ENCODE results near the gene HCRTR1.
A peak's percentile ranks its signal among the peaks of the same experiment; 100 is the strongest.

Gene HCRTR1

DNA sequence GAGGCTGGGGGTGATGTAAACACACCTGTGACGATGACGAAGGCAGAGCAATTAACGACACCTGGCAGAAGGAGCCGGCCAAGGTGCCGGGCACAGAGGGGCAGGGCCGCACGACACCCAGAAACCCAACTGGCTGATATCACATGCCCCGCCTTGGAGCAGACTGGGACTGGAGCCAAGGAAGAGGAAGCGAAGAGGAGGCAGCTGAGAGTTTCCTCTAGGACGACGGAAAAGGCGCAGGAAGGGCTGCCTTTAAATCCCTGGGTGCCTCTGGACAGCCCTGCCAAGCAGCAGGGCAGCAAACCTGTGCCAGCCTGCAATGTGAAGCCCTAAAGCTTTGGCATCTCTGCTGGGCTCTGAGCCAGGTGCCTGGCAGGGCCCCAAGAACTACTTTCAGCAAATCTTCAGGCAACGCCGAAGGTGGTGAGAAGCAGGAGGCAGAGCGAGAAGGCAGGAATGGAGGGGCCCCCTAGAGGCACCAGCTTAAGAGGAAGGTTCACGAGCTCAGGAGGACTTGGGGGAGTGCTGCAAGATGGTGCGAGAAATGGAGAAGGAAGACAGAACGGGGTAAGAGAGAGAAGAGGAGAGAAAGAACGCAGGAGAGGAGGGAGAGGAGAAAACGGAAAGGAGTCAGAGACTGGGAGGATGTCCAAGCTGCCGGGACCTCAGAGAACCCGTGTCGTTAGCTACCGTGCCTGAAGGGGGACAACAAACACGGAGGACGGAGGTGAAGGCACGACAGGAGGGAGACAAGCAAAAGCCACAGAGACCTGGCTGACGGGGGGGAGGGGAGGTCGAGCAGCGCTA, 52.5 kb downstream of the HCRTR1 start:
- DNase-seq: no peak

DNA sequence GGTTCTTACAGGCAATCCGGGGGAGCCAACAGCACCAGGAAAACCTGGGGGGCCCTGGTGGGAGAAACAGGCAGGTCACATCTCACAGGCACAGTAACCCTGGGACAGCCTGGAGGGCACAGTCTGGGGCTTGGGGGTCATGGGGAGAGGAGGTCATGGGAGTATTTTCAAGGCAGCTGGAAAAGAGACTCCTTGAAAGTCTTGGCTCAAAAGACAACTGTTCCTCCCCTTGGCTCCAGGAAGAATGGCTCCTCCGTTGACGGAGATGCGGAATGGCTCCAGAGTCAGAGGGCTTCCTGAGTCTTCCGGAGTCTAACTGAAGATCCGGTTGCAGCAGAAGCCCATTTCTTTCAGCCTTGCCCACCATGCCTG, 53.1 kb downstream of the HCRTR1 start:
- no peak for DNase-seq

DNA sequence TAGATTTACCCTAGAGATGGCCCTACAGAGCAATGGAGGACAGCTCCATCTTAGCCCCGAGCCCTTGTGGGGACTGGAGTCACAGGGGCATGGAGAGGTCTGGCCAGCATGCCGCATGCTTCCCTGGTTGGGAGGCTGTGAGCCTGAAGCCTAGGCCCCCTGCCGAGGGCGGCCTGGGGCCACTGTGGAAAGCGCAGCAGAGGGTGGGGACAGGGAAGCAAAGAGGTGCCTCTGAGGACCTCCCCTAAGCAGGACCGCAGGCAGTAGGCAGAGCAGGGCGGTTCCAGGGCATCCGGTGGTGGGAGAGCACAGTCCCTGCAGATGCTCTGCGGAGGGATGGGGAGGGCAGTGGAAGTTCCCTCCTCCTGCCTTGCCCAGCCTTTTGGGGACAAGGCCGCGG, 53.7 kb downstream of the HCRTR1 start:
- DNase-seq: no peak

DNA sequence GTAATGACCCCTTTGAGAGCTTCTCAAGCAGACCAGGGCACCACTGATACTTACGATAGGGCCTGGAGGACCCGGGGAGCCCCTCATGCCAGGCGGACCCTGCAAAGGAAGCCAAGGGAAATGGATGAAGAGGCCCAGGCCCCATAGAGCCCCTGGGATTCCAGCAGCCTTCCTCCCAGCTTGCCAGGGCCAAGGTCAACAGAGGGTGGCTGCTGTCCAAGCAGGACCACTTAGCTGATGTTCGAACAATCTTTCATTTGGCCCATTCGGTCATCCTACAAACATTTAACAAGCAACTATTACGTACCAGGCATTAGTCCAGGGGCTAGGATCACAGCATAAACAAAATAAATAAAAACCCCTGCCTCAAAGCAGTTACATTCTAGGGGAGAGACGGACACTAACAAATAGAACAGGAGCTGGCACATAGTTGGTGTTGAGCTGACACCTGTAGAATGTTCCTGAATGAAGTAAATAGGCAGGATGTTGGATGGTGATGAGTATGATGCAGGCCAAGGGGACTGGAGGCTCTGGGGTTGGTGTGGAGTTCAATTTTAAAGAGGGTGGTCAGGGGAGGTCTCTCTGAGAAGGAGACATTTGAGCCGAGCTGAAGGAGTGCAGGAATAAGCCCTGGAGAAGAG, 54.2 kb downstream of the HCRTR1 start:
- DNase-seq: no peak

DNA sequence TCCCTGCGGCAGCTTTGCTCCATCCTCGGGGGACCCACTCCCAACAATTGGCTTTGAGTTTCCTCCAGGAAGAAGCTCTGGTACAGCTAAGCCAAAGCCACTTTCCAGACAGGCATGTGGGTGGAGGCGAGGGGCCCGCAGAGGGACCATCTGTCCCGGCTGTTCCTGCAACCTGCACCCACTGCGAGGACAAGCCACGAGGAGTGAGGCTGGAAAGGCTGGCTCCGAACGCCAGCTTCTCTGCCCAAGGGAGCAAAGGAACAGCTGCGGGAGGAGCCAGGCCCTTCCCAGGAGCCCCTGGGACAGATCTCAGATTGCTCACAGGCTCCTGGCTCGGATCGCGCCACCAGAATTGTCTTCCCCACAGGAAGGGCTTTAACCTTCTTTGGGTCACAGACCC, 55.5 kb downstream of the HCRTR1 start:
- no peak for DNase-seq

DNA sequence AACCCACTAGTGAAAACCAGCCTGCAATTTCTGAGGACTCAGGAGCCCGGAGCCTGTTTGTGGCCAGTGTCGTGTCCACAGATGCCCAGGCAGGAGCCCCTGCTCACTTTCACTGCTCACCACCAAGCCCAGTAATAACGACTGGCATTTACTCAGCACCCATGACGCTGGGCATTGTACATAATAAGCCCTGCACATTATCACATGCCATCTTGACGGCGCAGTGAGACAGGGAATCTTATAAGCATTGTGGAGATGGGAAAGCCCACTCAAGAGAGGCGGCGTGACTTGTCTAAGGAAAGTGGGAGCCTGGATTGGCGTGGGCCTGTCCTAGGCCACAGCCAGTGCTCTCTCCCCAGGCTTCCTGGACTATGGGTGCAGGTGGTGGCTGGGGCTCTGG, 55.9 kb downstream of the HCRTR1 start:
- DNase-seq: no peak

DNA sequence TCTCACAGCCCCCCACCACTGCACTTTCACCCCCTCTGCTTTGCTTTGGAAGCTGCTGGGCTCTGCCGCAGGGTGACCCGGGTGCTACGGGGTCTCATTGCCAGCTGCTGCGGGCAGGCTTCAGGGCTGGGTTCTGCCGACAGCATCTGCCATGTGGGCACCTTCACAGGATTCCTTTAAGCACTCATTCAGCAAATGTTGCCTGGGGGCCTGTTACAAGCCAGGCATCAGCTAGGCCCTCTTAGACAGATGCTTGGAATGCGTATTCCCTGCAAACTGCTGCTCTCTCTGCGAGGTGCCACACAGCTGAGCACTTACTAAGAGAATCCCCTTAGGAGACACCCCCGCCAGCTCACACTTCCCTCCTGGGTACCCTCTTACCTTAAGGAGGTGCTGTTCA, 57.1 kb downstream of the HCRTR1 start:
- DNase-seq: peak; percentile 87

DNA sequence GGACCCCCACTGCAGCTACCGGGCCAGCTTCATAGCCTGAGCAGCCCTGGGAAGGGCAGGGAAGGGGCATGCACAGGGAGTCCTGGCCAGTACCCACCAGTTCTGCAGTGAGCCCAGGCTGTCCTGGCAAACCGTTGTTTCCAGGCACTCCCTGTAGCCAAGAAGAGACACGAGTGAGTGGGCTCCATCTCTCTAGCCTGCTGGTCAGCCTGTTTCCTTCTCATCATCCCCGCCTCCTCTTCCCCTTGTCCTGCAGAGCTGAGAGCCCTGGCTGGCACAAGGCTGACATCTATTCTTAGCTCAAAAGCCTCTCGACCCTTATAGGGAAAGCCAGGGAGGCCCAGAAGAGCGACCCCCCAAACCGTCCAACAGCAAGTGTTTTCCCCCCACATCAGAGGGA, 57.7 kb downstream of the HCRTR1 start:
- DNase-seq: no peak

DNA sequence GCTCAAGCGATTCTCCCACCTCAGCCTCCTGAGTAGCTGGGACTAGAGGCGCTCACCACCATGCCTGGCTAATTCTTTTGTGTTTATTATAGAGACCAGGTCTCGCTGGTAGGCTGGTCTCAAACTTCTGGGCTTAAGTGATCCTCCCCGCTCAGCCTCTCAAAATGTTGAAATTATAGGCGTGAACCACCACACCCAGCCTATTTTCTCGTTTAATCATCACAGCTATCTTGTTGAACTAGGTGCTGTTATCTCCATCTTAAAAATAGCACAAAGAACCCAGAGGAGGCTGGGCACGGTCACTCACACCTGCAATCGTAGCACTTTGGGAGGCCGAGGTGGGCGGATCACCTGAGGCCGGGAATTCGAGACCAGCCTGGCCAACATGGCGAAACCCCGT, 58.3 kb downstream of the HCRTR1 start:
- DNase-seq: no peak

Measured in islet precursor cell (in vitro differentiated cells).